ENCODE data around the gene CASP10. TPM values are rescaled to one million over a fixed set of nuclear protein-coding genes. Genes with fewer than 3 reads are reported as not detected.

Gene CASP10
- total and polyA plus RNA-seq, 2 of the 13 experiments (the other 11 are each of a cell fraction or from before 2014, with no cell fraction given), result 22.2 to 23.8 TPM

- no peak for TF ChIP-seq REST (IDR thresholded peaks at IDR 0.05; ENCODE audit: borderline replicate concordance in 1 of 2, low read depth in 1 of 2, low read length in 2 of 2)
- TF ChIP-seq RCOR2 (CRISPR knock-in tag; IDR thresholded peaks at IDR 0.05), result 0 out of 2 replicates have a peak, but pooled peaks have one; percentile 22
- no peak for TF ChIP-seq ZNF550 (CRISPR knock-in tag; IDR thresholded peaks at IDR 0.05; ENCODE audit: borderline replicate concordance)
- no peak for TF ChIP-seq ZNF629 (CRISPR knock-in tag; conservative IDR thresholded peaks at IDR 0.05)
- TF ChIP-seq, protein P1, sequence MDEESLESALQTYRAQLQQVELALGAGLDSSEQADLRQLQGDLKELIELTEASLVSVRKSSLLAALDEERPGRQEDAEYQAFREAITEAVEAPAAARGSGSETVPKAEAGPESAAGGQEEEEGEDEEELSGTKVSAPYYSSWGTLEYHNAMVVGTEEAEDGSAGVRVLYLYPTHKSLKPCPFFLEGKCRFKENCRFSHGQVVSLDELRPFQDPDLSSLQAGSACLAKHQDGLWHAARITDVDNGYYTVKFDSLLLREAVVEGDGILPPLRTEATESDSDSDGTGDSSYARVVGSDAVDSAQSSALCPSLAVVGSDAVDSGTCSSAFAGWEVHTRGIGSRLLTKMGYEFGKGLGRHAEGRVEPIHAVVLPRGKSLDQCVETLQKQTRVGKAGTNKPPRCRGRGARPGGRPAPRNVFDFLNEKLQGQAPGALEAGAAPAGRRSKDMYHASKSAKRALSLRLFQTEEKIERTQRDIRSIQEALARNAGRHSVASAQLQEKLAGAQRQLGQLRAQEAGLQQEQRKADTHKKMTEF (CRISPR knock-in tag; IDR thresholded peaks at IDR 0.05), result no peak
- no peak for TF ChIP-seq ZBTB43 (CRISPR knock-in tag; conservative IDR thresholded peaks at IDR 0.05)
- no peak for TF ChIP-seq HHEX (CRISPR knock-in tag; IDR thresholded peaks at IDR 0.05)
- peak; percentile 82 for TF ChIP-seq HNRNPLL (IDR thresholded peaks at IDR 0.05; ENCODE audit: low read depth, low read length, poor library complexity, severe bottlenecking)
- no peak for TF ChIP-seq ZNF160 (CRISPR knock-in tag; IDR thresholded peaks at IDR 0.05)
- TF ChIP-seq ELK4 (CRISPR knock-in tag; IDR thresholded peaks at IDR 0.05; ENCODE audit: borderline replicate concordance), result no peak
- no peak for TF ChIP-seq EEA1 (CRISPR knock-in tag; IDR thresholded peaks at IDR 0.05; ENCODE audit: borderline replicate concordance)
- TF ChIP-seq, protein P2, sequence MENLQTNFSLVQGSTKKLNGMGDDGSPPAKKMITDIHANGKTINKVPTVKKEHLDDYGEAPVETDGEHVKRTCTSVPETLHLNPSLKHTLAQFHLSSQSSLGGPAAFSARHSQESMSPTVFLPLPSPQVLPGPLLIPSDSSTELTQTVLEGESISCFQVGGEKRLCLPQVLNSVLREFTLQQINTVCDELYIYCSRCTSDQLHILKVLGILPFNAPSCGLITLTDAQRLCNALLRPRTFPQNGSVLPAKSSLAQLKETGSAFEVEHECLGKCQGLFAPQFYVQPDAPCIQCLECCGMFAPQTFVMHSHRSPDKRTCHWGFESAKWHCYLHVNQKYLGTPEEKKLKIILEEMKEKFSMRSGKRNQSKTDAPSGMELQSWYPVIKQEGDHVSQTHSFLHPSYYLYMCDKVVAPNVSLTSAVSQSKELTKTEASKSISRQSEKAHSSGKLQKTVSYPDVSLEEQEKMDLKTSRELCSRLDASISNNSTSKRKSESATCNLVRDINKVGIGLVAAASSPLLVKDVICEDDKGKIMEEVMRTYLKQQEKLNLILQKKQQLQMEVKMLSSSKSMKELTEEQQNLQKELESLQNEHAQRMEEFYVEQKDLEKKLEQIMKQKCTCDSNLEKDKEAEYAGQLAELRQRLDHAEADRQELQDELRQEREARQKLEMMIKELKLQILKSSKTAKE (CRISPR knock-in tag; IDR thresholded peaks at IDR 0.05; ENCODE audit: borderline replicate concordance), result no peak
- no peak for TF ChIP-seq KDM4B (CRISPR knock-in tag; IDR thresholded peaks at IDR 0.05)
- no peak for TF ChIP-seq ZNF891 (CRISPR knock-in tag; IDR thresholded peaks at IDR 0.05)
- TF ChIP-seq HOXA7 (CRISPR knock-in tag; IDR thresholded peaks at IDR 0.05), result no peak
- TF ChIP-seq ZBTB2 (CRISPR knock-in tag; IDR thresholded peaks at IDR 0.05; ENCODE audit: low read depth), result no peak
- no peak for TF ChIP-seq LCORL (IDR thresholded peaks at IDR 0.05)
- no peak for TF ChIP-seq LCORL (CRISPR knock-in tag; IDR thresholded peaks at IDR 0.05)
These were observed 50.4 kb downstream of the CASP10 start (continued) for GRCh38 chr2:201233192-201233811.

Data from HepG2 (cell line).